ENCODE measurements around the gene MARCHF2. TPM values are rescaled to one million over a fixed set of nuclear protein-coding genes. Genes with fewer than 3 reads are reported as not detected.

Gene MARCHF2
- polyA plus RNA-seq, 3 donors, result 47.8 to 117 (median 90.8) TPM

DNA sequence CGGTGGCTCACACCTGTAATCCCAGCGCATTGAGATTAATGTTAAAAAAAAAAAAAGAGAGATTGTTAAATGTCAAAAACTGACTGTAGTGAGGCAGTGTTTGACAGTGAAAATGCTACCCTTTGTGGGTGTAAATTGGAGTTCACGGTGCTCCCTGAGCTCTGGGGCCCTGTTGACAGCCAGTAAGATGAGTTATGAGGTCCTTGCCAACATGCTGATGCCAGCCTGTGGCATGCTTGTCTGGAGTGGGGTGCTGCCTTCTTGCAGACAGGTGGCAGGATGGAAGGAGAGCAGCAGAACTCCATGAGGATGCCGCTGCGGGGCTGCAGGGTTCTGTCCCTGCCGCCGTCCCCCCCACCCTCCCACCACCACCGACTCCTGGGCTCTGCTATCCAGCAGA, 63.4 kb downstream of the MARCHF2 start:
- H3K36me3 ChIP-seq (replicated peaks in 1 of 2; ENCODE audit: control insufficient read depth in 1 of 2, insufficient read depth in 2 of 2, low read length in 2 of 2), result peaks cover 67 to 89% of the 10 kb centered on the region in 2 donors
- peaks cover 24 to 30% of the 10 kb centered on the region in 2 donors for H3K4me1 ChIP-seq (ENCODE audit: control insufficient read depth in 1 of 2, insufficient read depth in 2 of 2, low read length in 2 of 2)
- H3K27me3 Mint-ChIP-seq (ENCODE audit: low read depth in 3 of 3), result peaks cover 0 to 2% (median 0%) of the 10 kb centered on the region in 3 donors
- whole genome bisulfite sequencing (ENCODE audit: insufficient coverage), result 80% methylated on average over 4 of the region's 8 CpGs
- H3K4me1 Mint-ChIP-seq, result peaks cover 39% of the 10 kb centered on the region
- no peaks in the 10 kb centered on the region for H3K9me3 ChIP-seq (replicated peaks in 1 of 2; ENCODE audit: control insufficient read depth in 1 of 2, insufficient read depth in 1 of 2, low read length in 2 of 2)
- no peak overlapping the region for H3K4me3 ChIP-seq (replicated peaks in 1 of 3; ENCODE audit: low read depth in 2 of 3, low read length in 3 of 3)
- H3K36me3 Mint-ChIP-seq, result peaks cover 73 to 92% of the 10 kb centered on the region in 2 donors
- H3K4me3 Mint-ChIP-seq, result no peak overlapping the region
- TF ChIP-seq, protein P1, sequence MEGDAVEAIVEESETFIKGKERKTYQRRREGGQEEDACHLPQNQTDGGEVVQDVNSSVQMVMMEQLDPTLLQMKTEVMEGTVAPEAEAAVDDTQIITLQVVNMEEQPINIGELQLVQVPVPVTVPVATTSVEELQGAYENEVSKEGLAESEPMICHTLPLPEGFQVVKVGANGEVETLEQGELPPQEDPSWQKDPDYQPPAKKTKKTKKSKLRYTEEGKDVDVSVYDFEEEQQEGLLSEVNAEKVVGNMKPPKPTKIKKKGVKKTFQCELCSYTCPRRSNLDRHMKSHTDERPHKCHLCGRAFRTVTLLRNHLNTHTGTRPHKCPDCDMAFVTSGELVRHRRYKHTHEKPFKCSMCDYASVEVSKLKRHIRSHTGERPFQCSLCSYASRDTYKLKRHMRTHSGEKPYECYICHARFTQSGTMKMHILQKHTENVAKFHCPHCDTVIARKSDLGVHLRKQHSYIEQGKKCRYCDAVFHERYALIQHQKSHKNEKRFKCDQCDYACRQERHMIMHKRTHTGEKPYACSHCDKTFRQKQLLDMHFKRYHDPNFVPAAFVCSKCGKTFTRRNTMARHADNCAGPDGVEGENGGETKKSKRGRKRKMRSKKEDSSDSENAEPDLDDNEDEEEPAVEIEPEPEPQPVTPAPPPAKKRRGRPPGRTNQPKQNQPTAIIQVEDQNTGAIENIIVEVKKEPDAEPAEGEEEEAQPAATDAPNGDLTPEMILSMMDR (IDR thresholded peaks at IDR 0.05), result no peak
- H3K4me2 ChIP-seq (replicated peaks; ENCODE audit: extremely low read depth, low read length, poor library complexity, severe bottlenecking), result no peak overlapping the region
- no peaks in the 10 kb centered on the region for H3K27me3 ChIP-seq (ENCODE audit: control insufficient read depth in 2 of 2, insufficient read depth in 2 of 2, low read length in 2 of 2)
- peaks cover 85% of the 10 kb centered on the region for H3K79me2 ChIP-seq (ENCODE audit: insufficient read depth, low read length)
- intact Hi-C loops (cut with micrococcal nuclease), result no loop called here
- H3K9me3 Mint-ChIP-seq, result peaks cover 0 to 2% (median 0%) of the 10 kb centered on the region in 7 donors
- DNase-seq, result no peak
- H2AFZ ChIP-seq (ENCODE audit: insufficient read depth, low read depth, low read length, poor library complexity, severe bottlenecking), result no peak overlapping the region
- no peak overlapping the region for H3K27ac ChIP-seq (ENCODE audit: low read depth in 1 of 2, low read length in 2 of 2)
- H3K9ac ChIP-seq (ENCODE audit: insufficient read depth, low read length, poor library complexity, severe bottlenecking), result no peak overlapping the region
- H3K27ac Mint-ChIP-seq, result peak overlapping the region in 2 of 7 donors; percentile 33 to 54
- peaks cover 92% of the 10 kb centered on the region for H4K20me1 ChIP-seq (ENCODE audit: insufficient read depth, low read length)

DNA sequence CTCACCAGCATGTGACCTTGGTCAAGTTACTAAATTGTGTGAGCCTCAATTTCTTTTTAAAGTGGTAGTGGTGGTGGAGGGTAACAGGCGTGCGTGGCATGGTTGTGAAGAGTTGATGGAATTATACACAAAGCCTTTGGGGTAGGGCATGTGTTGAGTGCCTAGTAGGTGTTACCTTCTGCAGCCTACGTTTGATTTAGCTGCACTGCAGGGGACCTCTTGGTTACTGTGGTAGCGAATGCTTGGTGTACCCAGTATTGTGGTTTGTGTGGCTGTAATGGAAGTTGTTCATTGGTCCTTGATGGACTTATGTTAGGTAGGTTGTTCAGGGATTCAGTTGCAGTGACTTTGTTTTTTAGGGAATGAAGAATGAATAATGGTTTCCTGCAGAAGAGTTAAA, 64.8 kb downstream of the MARCHF2 start:
- Mint-ChIP-seq H3K27me3 (ENCODE audit: low read depth in 3 of 3) (no peaks in the 10 kb centered on the region), H3K4me1 (peaks cover 31% of the 10 kb centered on the region), H3K27ac (peak overlapping the region in 3 of 7 donors; percentile 55 to 69 (median 63)), H3K9me3 (peaks cover 0 to 2% (median 0%) of the 10 kb centered on the region in 7 donors), H3K4me3 (no peak overlapping the region), H3K36me3 (peaks cover 76 to 92% of the 10 kb centered on the region in 2 donors)
- DNase-seq, result no peak
- Histone ChIP-seq H3K79me2 (ENCODE audit: insufficient read depth, low read length) (peaks cover 92% of the 10 kb centered on the region), H4K20me1 (ENCODE audit: insufficient read depth, low read length) (peaks cover 95% of the 10 kb centered on the region), H3K36me3 (replicated peaks in 1 of 2; ENCODE audit: control insufficient read depth in 1 of 2, insufficient read depth in 2 of 2, low read length in 2 of 2) (peaks cover 65 to 89% of the 10 kb centered on the region in 2 donors), H3K4me2 (replicated peaks; ENCODE audit: extremely low read depth, low read length, poor library complexity, severe bottlenecking) (no peak overlapping the region), H3K9me3 (replicated peaks in 1 of 2; ENCODE audit: control insufficient read depth in 1 of 2, insufficient read depth in 1 of 2, low read length in 2 of 2) (no peaks in the 10 kb centered on the region), H3K27ac (ENCODE audit: low read depth in 1 of 2, low read length in 2 of 2) (peak overlapping the region in 1 of 2 donors; percentile 1), H3K9ac (ENCODE audit: insufficient read depth, low read length, poor library complexity, severe bottlenecking) (no peak overlapping the region), H2AFZ (ENCODE audit: insufficient read depth, low read depth, low read length, poor library complexity, severe bottlenecking) (no peak overlapping the region), H3K27me3 (ENCODE audit: control insufficient read depth in 2 of 2, insufficient read depth in 2 of 2, low read length in 2 of 2) (no peaks in the 10 kb centered on the region), H3K4me1 (ENCODE audit: control insufficient read depth in 1 of 2, insufficient read depth in 2 of 2, low read length in 2 of 2) (peaks cover 15 to 16% of the 10 kb centered on the region in 2 donors), H3K4me3 (replicated peaks in 1 of 3; ENCODE audit: low read depth in 2 of 3, low read length in 3 of 3) (no peak overlapping the region)
- 87% methylated on average over 4 of the region's 4 CpGs for WGBS (ENCODE audit: insufficient coverage)
- intact Hi-C loops (cut with micrococcal nuclease), result no loop called here
- TF ChIP-seq, protein P1 (IDR thresholded peaks at IDR 0.05), result no peak

Measured in CD14-positive monocyte (primary cell).